Hindlimb muscle (tissue), 1 donor: ENCODE data around the gene ERAP2. TPM values are rescaled to one million over a fixed set of nuclear protein-coding genes. Genes with fewer than 3 reads are reported as not detected.
A peak's percentile ranks its signal among the peaks of the same experiment; 100 is the strongest.

Source experiments
- DNase-seq: peaks from one replicate; pipeline ENCODE4 v3.0.0-alpha.2; 2013
- polyA plus RNA-seq: library from polyadenylated mRNA; unstranded; fragments of 120-200 nt; gene quantifications from one replicate; pipeline ENCODE4 v1.2.1, GENCODE V29; 2013; ENCODE audit not compliant: insufficient read length

ERAP2 gene
- polyA plus RNA-seq, 1 donor, result 8.4 TPM

GRCh38 chr5:96934708-96935558 is 58.6 kb downstream of the ERAP2 start:
- DNase-seq, result peak; percentile 92

- peak; percentile 95 for DNase-seq
Measured at GRCh38 chr5:96935559-96936430, 59.5 kb downstream of the ERAP2 start, which contains the start of gene LNPEP. TSS of gene LNPEP (plus strand) at chr5:96936080. CDS start at chr5:96936156, 76 bp downstream.

- DNase-seq, result peak; percentile 38
Measured at GRCh38 chr5:96936431-96937320, 60.4 kb downstream of the ERAP2 start.

- no peak for DNase-seq
Measured at GRCh38 chr5:96940586-96940985, 64.3 kb downstream of the ERAP2 start.

GRCh38 chr5:96941140-96941539 is 64.8 kb downstream of the ERAP2 start:
- DNase-seq, result no peak

GRCh38 chr5:96942078-96942477 is 65.8 kb downstream of the ERAP2 start:
- no peak for DNase-seq

GRCh38 chr5:96942911-96943310 is 66.6 kb downstream of the ERAP2 start:
- DNase-seq, result no peak

- no peak for DNase-seq
Measured at GRCh38 chr5:96943799-96944198, 67.5 kb downstream of the ERAP2 start.

- no peak for DNase-seq
Measured at GRCh38 chr5:96945144-96945897, 69.0 kb downstream of the ERAP2 start.

- DNase-seq, result no peak
Measured at GRCh38 chr5:96946381-96946780, 70.1 kb downstream of the ERAP2 start.

- DNase-seq, result no peak
Measured at GRCh38 chr5:96952118-96952750, 75.9 kb downstream of the ERAP2 start.

GRCh38 chr5:96952974-96953730 is 76.9 kb downstream of the ERAP2 start:
- no peak for DNase-seq

GRCh38 chr5:96957254-96958049 is 81.2 kb downstream of the ERAP2 start:
- DNase-seq, result no peak

- no peak for DNase-seq
Measured at GRCh38 chr5:96958977-96959376, 82.7 kb downstream of the ERAP2 start.

- no peak for DNase-seq
Measured at GRCh38 chr5:96961053-96961452, 84.8 kb downstream of the ERAP2 start.

- no peak for DNase-seq
Measured at GRCh38 chr5:96962540-96962991, 86.3 kb downstream of the ERAP2 start.

- peak; percentile 70 for DNase-seq
Measured at GRCh38 chr5:96963267-96963666, 87.0 kb downstream of the ERAP2 start.

GRCh38 chr5:96966801-96967200 is 90.5 kb downstream of the ERAP2 start:
- no peak for DNase-seq

- no peak for DNase-seq
Measured at GRCh38 chr5:96967400-96967799, 91.1 kb downstream of the ERAP2 start.
